HepG2 (cell line): ENCODE results near the gene COX5B. TPM values are rescaled to one million over a fixed set of nuclear protein-coding genes. Genes with fewer than 3 reads are reported as not detected.

Experiments used
- ADNP ChIP-seq: sonication (generic); formaldehyde crosslinking; IDR thresholded peaks from 2 replicates; pipeline ENCODE4 v1.4.0; 2020; ENCODE audit warnings: missing genetic modification reagents
- AGO2 ChIP-seq: fragments of 200-400 bp; formaldehyde crosslinking; optimal IDR thresholded peaks from 2 replicates; pipeline ENCODE3; 2017; ENCODE audit warnings: mild to moderate bottlenecking, low read depth, low read length, moderate library complexity
- CBFB ChIP-seq: sonication (generic); formaldehyde crosslinking; IDR thresholded peaks from 2 replicates; pipeline ENCODE4 v1.4.0; 2020; ENCODE audit warnings: missing genetic modification reagents
- GATAD1 ChIP-seq: IDR thresholded peaks from 2 replicates; pipeline ENCODE4 v1.6.1; 2016; ENCODE audit warnings: missing genetic modification reagents, missing compliant biosample characterization
- HNRNPLL ChIP-seq: fragments of 200-400 bp; formaldehyde crosslinking; IDR thresholded peaks from 2 replicates; pipeline ENCODE4 v1.6.1; 2017; ENCODE audit warnings: mild to moderate bottlenecking, low read depth, low read length; ENCODE audit not compliant: poor library complexity, severe bottlenecking
- MAFF ChIP-seq: IDR thresholded peaks from 2 replicates; pipeline ENCODE4 v1.6.1; 2011; ENCODE audit warnings: low read depth, low read length, improper control_type of control experiment
- MTF1 ChIP-seq: sonication (generic); formaldehyde crosslinking; IDR thresholded peaks from 2 replicates; pipeline ENCODE4 v1.5.0; 2020; ENCODE audit warnings: missing genetic modification reagents
- RNF2 ChIP-seq: fragments of 450-650 bp; conservative IDR thresholded peaks from 2 replicates; pipeline ENCODE4 v1.6.1; 2016; ENCODE audit warnings: low read depth
- THYN1 ChIP-seq: sonication (generic); formaldehyde crosslinking; IDR thresholded peaks from 2 replicates; pipeline ENCODE4 v1.8.1; 2023; ENCODE audit warnings: low read depth, mild to moderate bottlenecking, moderate library complexity, missing genetic modification reagents, borderline replicate concordance
- ZFP37 ChIP-seq: sonication (generic); formaldehyde crosslinking; IDR thresholded peaks from 2 replicates; pipeline ENCODE4 v1.4.0; 2020; ENCODE audit warnings: missing genetic modification reagents, borderline replicate concordance
- ZNF230 ChIP-seq: sonication (generic); formaldehyde crosslinking; IDR thresholded peaks from 2 replicates; pipeline ENCODE4 v1.4.0; 2020; ENCODE audit warnings: mild to moderate bottlenecking, missing genetic modification reagents
- ZNF296 ChIP-seq: sonication (generic); formaldehyde crosslinking; conservative IDR thresholded peaks from 2 replicates; pipeline ENCODE4 v1.5.0; 2020; ENCODE audit warnings: mild to moderate bottlenecking, missing genetic modification reagents
- ZNF558 ChIP-seq: sonication (generic); formaldehyde crosslinking; IDR thresholded peaks from 2 replicates; pipeline ENCODE4 v1.9.0; 2022; ENCODE audit warnings: mild to moderate bottlenecking, missing genetic modification reagents, borderline replicate concordance
- ZNF678 ChIP-seq: sonication (generic); formaldehyde crosslinking; IDR thresholded peaks from 2 replicates; pipeline ENCODE4 v1.4.0; 2020; ENCODE audit warnings: mild to moderate bottlenecking, missing genetic modification reagents
- polyA plus RNA-seq, 8 experiments: library from polyadenylated mRNA; depleted of rRNA in 3 of 8; stranded (reverse) in 7 of 8; unstranded in 1 of 8; fragments of >200 nt; fragmentation: Illumina TruSeq in 4 of 8; extraction: Trizol in 4 of 8; gene quantifications; 2 replicates each; pipeline versions ENCODE4 v1.2.1 to v1.2.3, GENCODE V29; 2011 to 2016; ENCODE audit warnings: low read depth in 4 of 8, missing spikeins in 1 of 8, mixed read lengths in 1 of 8; ENCODE audit not compliant: insufficient read depth in 1 of 8
- total RNA-seq, 5 experiments: library from RNA; depleted of rRNA; stranded (reverse); fragments of >200 nt; fragmentation: Illumina TruSeq; extraction: Trizol; gene quantifications; 2 replicates each; pipeline ENCODE4 v1.2.3, GENCODE V29; 2016; ENCODE audit warnings: low read depth in 1 of 5
- TF ChIP-seq, protein P1 (sequence below): sonication (generic); formaldehyde crosslinking; IDR thresholded peaks from 2 replicates; pipeline ENCODE4 v1.4.0; 2020; ENCODE audit warnings: mild to moderate bottlenecking, missing genetic modification reagents
- TF ChIP-seq, protein P2 (sequence below): sonication (generic); formaldehyde crosslinking; IDR thresholded peaks from 2 replicates; pipeline ENCODE4 v1.4.0; 2020; ENCODE audit warnings: missing genetic modification reagents

COX5B gene
- total and polyA plus RNA-seq, 2 of the 13 experiments (the other 11 are each of a cell fraction or from before 2014, with no cell fraction given) = 453 to 536 TPM

DNA sequence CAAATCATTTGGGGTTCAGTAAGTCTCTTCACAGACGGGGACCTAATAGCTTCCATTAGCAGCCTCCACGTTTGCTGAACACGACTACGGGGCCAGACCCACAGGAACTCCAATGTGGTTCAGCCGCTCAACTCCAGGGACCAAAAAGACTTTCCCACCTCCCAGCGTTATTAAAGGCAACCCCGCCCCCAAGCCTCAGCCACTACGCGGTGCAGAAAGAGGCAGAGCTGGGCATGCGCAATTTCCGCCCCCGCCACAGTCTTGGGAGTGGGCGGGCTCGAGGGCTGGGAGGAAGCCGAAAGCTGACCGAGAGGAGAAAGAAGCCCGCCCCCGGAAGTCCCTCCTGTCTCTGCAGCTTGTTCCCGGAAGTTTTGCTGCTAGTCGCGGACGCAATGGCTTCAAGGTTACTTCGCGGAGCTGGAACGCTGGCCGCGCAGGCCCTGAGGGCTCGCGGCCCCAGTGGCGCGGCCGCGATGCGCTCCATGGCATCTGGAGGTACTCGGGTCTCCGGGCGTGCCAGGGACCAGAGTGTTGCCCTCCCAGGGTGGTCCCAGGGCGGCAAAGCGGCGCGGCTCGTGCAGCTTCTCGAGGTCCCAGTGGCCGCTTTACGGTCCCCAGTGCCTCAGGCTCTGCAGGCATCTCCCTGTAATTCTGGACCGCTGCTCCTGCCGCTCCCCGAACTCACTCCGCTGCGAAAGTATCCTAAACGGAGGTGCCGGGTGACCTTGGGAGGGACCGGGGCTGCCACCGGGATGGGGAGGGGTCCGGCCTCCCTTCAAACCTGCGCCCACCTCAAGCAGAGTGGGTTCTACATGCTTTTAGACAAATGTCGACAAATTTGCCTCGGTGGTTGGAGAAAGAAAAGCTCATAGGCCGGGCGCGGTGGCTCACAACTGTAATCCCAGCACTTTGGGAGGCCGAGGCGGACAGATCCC is at the start of gene COX5B (continued):
- TF ChIP-seq ZNF230 (CRISPR knock-in tag) (peak; percentile 86; the same call in 1 of the 2 replicates), GATAD1 (CRISPR knock-in tag) (peak; percentile 89), MAFF (no peak), ZNF558 (CRISPR knock-in tag) (peak; percentile 76; the same call in 1 of the 2 replicates), MTF1 (CRISPR knock-in tag) (peak; percentile 71; the same call in 1 of the 2 replicates), ADNP (no peak), THYN1 (CRISPR knock-in tag) (no peak), CBFB (CRISPR knock-in tag) (0 out of 2 replicates have a peak, but pooled peaks have one; percentile 33), ZFP37 (CRISPR knock-in tag) (peak; percentile 49; the same call in 1 of the 2 replicates), AGO2 (peak; percentile 76), ZNF296 (CRISPR knock-in tag) (no peak), ZNF678 (CRISPR knock-in tag) (0 out of 2 replicates have a peak, but pooled peaks have one; percentile 76), HNRNPLL (peak; percentile 91), RNF2 (peak; percentile 50; the same call in 1 of the 2 replicates)
- TF ChIP-seq, protein P1, sequence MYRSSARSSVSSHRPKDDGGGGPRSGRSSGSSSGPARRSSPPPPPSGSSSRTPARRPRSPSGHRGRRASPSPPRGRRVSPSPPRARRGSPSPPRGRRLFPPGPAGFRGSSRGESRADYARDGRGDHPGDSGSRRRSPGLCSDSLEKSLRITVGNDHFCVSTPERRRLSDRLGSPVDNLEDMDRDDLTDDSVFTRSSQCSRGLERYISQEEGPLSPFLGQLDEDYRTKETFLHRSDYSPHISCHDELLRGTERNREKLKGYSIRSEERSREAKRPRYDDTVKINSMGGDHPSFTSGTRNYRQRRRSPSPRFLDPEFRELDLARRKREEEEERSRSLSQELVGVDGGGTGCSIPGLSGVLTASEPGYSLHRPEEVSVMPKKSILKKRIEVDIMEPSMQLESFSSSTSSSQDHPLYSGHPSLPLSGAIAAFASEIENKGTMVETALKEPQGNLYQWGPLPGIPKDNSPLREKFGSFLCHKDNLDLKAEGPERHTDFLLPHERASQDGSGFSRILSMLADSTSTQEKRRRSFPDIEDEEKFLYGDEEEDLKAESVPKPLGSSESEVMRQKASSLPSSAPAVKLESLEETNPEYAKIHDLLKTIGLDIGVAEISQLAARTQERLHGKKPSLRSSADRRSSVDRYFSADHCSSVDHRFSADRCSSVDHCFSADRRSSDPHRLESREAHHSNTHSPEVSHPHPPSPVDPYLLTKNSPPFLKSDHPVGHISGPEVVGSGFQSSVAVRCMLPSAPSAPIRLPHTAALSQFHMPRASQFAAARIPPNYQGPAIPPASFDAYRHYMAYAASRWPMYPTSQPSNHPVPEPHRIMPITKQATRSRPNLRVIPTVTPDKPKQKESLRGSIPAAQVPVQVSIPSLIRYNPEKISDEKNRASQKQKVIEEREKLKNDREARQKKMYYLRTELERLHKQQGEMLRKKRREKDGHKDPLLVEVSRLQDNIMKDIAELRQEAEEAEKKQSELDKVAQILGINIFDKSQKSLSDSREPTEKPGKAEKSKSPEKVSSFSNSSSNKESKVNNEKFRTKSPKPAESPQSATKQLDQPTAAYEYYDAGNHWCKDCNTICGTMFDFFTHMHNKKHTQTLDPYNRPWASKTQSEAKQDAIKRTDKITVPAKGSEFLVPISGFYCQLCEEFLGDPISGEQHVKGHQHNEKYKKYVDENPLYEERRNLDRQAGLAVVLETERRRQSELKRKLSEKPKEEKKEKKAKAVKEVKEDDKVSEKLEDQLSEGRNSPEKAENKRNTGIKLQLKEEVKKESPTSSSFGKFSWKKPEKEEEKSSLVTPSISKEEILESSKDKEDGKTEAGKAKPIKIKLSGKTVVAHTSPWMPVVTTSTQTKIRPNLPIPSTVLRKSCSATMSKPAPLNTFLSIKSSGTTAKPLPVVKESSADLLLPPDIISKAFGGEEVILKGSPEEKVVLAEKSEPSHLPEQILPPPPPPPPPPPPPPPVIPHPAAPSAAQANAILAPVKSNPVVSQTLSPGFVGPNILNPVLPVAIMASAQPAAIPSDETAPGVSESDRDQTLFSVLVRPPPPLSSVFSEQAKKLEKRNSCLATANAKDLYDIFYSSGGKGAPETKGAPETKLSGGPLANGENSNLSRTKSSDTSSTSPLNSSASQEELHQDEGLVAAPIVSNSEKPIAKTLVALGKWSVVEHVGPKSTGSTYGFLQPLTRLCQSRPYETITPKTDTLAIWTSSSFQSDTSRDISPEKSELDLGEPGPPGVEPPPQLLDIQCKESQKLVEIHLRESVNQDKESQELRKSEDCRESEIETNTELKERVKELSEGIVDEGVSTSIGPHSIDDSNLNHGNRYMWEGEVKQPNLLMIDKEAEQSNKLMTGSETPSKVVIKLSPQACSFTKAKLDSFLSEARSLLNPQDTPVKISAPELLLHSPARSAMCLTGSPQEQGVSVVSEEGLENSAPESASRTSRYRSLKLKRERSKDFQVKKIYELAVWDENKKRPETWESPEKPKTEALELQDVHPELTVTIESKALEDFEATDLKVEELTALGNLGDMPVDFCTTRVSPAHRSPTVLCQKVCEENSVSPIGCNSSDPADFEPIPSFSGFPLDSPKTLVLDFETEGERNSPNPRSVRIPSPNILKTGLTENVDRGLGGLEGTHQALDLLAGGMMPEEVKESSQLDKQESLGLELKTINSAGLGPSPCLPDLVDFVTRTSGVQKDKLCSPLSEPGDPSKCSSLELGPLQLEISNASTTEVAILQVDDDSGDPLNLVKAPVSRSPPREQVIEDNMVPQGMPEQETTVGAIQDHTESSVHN (CRISPR knock-in tag) = no peak
- TF ChIP-seq, protein P2, sequence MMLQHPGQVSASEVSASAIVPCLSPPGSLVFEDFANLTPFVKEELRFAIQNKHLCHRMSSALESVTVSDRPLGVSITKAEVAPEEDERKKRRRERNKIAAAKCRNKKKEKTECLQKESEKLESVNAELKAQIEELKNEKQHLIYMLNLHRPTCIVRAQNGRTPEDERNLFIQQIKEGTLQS (CRISPR knock-in tag) = peak; percentile 45; the same call in 1 of the 2 replicates
